ENCODE results near the gene SURF4.

GRCh38 chr9:133382507-133383141 lies 6.8 kb upstream of the SURF4 start:
- TF ChIP-seq, protein P1, sequence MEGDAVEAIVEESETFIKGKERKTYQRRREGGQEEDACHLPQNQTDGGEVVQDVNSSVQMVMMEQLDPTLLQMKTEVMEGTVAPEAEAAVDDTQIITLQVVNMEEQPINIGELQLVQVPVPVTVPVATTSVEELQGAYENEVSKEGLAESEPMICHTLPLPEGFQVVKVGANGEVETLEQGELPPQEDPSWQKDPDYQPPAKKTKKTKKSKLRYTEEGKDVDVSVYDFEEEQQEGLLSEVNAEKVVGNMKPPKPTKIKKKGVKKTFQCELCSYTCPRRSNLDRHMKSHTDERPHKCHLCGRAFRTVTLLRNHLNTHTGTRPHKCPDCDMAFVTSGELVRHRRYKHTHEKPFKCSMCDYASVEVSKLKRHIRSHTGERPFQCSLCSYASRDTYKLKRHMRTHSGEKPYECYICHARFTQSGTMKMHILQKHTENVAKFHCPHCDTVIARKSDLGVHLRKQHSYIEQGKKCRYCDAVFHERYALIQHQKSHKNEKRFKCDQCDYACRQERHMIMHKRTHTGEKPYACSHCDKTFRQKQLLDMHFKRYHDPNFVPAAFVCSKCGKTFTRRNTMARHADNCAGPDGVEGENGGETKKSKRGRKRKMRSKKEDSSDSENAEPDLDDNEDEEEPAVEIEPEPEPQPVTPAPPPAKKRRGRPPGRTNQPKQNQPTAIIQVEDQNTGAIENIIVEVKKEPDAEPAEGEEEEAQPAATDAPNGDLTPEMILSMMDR (IDR thresholded peaks at IDR 0.05) = no peak
- no peak for TF ChIP-seq ZFX (IDR thresholded peaks at IDR 0.05; ENCODE audit: borderline replicate concordance)

All from 22Rv1 (cell line).